WERI-Rb-1 (cell line): ENCODE results near the gene FKBP5.

Experiments used
- DNase-seq: peaks from one replicate; pipeline ENCODE4 v3.0.0-alpha.2; 2020
- H3K27ac ChIP-seq: fragments of 250-450 bp; sonication (Bioruptor Pico); 2 replicates; pipeline ENCODE4 v1.5.1; 2020; ENCODE audit warnings: mild to moderate bottlenecking, moderate library complexity
- H3K27me3 ChIP-seq: fragments of 250-450 bp; sonication (Bioruptor Pico); 2 replicates; pipeline ENCODE4 v1.5.1; 2021; ENCODE audit warnings: mild to moderate bottlenecking, low read depth, moderate library complexity; ENCODE audit not compliant: insufficient read depth, severe bottlenecking
- H3K36me3 ChIP-seq: fragments of 250-450 bp; sonication (Bioruptor Pico); 2 replicates; pipeline ENCODE4 v1.5.1; 2020; ENCODE audit warnings: mild to moderate bottlenecking, moderate library complexity
- H3K4me3 ChIP-seq: 2 replicates; pipeline ENCODE4 v1.5.1; 2011; ENCODE audit warnings: low read depth, mild to moderate bottlenecking, control low read depth, low read length
- H3K9me3 ChIP-seq: fragments of 250-450 bp; sonication (Bioruptor Pico); 2 replicates; pipeline ENCODE4 v1.5.1; 2021; ENCODE audit warnings: mild to moderate bottlenecking, moderate library complexity; ENCODE audit not compliant: severe bottlenecking
- CTCF ChIP-seq: IDR thresholded peaks from 2 replicates; pipeline ENCODE4 v1.5.1; 2011; ENCODE audit warnings: low read depth, mild to moderate bottlenecking, control low read depth, inconsistent platforms, low read length

FKBP5 gene

GRCh38 chr6:35532126-35532525, 156.6 kb downstream of the FKBP5 start:
- no peak for TF ChIP-seq CTCF
- Histone ChIP-seq H3K27ac (peak overlapping the region; percentile 92), H3K4me3 (no peak overlapping the region), H3K36me3 (no peaks in the 10 kb centered on the region), H3K27me3 (no peaks in the 10 kb centered on the region), H3K9me3 (peaks cover 3% of the 10 kb centered on the region)
- peak; percentile 93 for DNase-seq

GRCh38 chr6:35524380-35525020, 164.2 kb downstream of the FKBP5 start:
- H3K36me3 ChIP-seq = no peaks in the 10 kb centered on the region
- H3K4me3 ChIP-seq = no peak overlapping the region
- H3K9me3 ChIP-seq = no peaks in the 10 kb centered on the region
- no peak overlapping the region for H3K27ac ChIP-seq
- no peak for TF ChIP-seq CTCF
- no peak for DNase-seq
- no peaks in the 10 kb centered on the region for H3K27me3 ChIP-seq
